ENCODE data around the gene CTIF.

CTIF gene

DNA sequence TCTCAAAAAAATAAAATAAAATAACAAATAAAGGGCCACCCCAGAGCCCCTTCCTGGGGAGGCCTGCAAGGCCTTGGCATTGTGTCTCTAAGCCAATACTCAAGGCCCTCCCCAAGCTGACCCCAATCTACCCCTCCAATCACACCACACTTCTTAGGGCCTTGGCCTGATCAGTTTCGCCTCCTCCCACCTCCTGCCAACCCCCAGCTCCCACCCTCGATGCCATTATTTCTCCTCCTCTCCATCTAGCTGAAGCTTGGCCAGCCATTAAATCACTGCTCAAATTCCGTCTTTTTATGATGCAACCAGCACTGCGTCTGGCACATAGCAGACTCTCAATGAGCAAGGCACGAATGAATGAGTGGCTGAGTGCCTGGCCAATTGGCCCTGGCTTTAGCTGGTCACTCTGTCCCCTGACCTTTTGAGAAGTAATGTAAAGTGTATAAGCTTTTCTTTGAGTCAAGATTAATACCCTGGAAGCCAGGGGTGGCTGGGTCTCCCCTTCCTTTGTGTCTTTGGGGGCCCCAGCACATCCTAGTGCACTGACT is 356.0 kb downstream of the CTIF start:
- DNase-seq = no peak

DNA sequence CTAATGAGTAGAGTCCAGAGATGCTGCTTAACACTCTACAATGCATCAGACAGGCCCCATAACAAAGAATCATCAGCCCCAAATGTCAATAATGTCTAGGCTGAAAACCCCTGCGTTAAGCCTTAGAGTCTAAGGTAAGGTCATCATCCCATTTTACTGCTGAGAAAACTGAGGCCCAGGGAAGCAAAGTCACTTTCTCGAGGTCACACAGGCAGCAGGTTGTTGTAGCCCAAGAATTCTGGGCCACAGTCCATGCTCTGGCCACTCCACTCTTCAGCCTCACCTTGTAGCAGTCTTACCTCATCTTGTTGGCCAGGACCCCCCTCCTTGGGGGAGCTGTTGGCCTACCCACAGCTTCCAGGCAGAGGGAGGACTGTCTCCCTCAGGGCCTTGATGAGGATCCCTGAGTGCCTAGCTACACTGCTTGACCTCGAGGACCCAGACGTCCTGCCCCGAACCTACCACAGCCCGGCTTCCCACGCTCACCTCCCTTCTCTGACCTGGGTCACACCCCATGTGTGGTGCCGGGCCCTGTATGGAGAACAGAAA is 357.6 kb downstream of the CTIF start:
- no peak for DNase-seq

DNA sequence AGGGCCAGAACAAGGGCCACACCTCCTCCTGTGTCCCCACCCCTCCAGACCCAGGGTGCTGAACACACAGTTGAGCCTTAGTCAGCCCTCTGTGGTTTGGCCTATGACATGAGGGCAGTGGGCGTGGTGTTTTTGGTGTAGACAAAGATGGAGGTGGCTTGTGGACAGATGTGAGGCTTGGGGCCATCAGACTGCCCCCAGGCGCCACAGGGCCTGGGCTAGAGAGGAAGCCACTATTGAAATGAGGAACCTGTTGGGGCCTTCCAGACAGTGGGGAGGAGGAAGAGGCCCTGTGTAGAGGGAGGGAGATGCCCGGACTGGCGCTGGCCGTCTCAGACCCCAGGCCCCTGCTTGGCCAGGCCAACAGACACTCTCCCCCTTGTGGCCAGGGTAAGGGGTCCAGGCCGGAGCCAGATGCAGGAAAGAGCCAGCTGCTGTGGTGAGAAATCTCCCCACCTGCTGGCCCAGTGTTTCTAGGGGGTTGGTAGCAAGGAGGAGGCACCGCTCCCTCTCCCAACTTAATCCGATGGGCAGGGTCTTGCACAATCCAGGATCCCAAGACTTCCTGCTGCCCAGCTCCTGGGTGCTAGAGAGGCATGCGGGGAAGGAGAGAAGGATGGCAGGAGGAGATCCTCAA is 358.2 kb downstream of the CTIF start:
- no peak for DNase-seq

DNA sequence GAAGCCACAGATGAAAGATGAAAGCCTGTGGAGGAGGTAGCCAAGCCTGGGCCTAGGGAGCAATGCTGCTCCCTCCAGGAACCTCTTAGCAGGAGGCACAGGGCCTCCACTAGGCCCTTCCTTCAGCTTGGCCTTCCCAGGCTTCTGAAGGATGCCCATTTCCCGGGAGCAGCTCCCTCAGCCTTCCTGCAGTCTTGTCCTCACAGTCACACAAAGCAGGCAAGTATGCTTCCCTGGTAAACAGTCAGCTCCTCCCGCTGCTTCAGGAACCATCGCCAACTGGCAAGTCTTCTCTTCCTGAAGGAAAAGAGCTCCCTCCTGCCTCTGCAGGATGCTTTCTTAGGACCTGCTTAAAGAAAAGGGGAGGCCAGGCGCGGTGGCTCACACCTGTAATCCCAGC is 358.7 kb downstream of the CTIF start:
- DNase-seq = no peak

DNA sequence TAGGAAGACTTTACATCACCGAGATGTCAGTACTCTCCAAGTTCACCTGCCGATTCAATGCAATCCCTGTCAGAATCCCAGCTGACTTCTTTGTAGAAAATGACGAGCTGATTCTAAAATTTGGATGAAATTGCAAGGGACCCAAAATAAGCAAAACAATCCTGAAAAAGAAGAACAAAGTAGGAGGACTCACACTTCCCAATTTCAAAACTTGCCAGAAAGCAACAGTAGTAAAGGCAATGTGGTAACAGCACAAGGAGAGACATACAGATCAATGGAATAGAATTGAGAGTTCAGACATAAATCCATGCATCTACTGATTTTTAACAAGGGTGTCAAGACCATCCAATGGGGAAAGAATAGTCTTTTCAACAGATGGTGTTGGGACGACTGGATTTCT is 359.7 kb downstream of the CTIF start:
- DNase-seq = no peak

GRCh38 chr18:48899558-48900174 is 360.8 kb downstream of the CTIF start:
- no peak for DNase-seq

GRCh38 chr18:48900469-48900868 is 361.6 kb downstream of the CTIF start:
- no peak for DNase-seq

DNA sequence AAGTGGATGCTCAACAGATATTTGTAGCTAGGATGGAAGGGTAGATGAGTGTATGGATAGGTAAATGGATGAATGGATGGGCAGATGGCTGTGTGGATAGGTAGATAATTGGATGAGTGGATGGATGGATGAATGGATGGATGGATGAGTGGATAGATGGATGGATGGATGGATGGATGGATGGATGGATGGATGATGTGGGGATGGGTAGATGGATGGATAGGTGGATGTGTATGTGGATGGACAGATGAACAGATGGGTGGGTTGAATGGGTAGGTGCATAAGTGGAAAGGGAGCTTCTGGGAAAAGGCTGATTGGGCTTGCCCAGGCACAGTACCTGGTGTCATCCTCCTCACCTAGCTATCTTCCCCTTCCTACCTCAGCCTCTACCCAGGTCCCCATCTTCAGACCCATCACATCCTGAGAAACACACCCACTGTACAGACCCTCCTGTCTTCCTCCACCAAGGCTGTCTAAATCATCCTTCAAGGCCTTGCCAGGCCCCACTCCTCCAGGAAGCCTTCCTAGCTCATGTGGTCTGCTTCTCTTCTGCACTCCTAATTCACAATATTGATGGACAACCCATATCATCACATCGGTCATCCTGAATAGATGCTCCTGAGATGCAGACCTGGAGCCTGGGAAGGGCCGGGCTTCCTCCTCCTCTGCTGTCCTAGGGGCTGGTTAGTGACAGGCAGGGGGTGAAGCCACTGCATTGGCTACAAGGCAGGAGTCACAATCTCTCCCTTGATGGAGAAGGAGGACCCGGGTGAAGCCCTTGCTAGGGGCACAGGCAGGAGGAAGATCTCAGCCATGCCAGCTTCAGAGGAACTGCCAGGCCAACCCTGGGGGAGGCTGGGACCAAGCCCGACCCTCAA is 362.6 kb downstream of the CTIF start:
- no peak for DNase-seq

- DNase-seq = no peak
These were observed 363.4 kb downstream of the CTIF start for GRCh38 chr18:48902023-48902855.

DNA sequence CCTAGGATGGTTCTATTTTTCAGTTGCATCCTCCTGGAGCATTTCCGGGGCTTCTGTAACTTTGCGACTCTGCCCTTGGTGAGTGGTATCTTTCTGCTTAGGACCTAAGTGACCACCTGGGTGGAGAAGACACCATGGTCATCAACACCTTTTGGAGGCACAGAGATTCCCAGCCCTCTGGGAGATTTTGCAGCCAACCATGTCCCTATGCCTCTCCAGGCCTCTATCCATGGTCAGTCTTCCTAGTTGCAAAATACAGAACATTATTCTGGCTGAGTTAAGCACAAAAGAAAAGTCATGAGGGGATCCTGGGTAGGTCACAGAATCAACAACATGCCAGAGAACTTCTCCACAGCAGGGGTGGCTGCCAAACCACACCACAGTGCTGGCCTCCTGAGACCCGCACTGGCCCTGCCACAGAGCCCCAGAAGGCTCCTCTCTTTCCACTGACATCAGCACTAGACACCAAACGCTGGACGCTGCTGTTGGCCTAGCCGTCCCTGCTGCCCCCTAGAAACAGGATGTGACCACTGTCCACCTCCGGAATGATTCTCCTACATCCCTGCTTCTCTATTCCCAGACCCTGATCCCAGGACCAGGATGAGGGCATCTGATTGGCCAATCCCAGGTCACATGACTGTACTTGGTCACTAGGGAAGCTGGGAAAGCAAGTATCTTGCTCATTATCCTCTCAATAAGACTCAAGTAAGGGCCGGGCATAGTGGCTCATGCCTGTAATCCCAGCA is 364.2 kb downstream of the CTIF start:
- no peak for DNase-seq

GRCh38 chr18:48904091-48904490 is 365.3 kb downstream of the CTIF start:
- DNase-seq = no peak

- no peak for DNase-seq
These were observed 366.1 kb downstream of the CTIF start for GRCh38 chr18:48904847-48905394.

DNA sequence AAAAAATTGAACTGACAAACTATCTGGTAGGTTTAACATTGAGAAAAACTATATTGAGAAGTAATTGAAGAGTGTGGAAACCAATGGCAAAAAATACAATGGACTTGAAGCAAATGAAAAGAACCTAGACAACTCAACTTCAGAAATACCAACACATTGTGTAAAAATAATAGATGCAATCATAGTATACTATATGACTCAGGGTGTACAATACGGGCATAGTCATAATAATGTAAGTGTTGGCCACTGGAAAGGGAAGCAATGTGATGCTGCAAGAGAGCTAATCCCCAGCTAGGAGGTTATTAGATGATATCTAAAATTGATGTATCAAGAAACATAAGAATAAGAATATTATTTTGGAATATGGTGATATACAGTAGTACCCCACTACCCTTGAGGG is 366.7 kb downstream of the CTIF start:
- no peak for DNase-seq

DNA sequence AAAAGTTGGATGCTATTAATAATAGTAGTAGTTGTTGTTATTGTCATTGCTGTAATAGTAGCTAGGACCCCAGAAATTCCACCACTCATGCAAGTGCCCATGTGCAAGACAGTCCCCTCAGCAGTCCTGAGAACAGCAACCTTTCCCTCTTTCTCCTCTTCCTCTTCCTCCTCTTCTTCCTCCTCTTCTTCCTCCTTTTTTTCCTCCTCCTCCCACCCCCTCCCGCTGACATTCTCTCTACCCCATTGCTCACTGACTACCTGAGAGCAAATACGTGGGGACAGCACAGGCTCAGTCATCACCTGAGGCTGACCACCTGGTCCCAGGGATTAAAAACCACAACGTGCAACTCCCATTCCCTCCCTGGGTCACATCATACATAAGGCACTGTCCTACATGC is 370.1 kb downstream of the CTIF start:
- no peak for DNase-seq

DNA sequence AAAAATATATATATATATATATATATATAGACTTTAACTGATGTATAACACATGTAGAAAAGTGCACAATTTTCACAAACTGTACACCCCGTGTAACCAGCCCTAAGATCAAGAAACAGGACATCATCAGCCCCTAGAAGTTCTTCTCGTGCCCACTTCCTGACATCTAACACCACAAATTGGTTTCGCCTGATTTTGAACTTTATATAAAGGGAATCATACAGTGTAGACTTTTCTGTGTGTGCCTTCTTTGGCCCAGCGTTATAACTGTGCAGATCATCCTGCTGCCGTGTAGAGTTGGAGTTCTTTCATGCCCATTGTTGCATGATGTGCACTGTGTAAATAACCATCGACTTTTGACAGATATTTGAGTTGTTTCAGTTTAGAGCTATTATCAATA is 370.9 kb downstream of the CTIF start:
- DNase-seq = no peak

DNA sequence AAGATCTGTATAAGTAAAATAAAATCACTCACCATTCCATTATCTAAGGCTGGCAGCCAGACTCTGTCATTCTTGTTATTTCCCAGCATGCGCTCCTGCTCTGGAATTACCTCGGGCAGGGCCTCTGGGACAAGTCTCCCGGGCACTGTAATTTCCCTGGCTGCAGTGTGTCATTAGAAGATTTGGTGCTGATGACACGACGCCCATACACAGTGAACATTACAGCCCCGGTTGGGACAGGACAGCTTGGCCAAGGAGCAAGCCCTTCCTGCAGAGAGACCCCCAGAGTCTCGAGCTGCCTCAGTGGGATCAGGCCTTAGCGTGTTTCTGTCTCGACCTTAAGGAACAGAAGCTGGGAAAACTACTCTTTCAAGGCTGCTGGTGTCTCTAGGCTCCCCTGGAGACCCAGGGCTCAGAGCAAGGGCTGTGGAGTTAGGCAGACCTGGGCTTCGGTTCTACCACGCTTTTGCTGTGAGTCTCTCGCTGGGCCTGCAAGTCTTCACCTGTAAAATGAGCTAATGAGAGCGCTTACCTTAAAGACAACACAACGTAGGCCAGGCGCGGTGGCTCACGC is 372.2 kb downstream of the CTIF start:
- no peak for DNase-seq

Data from activated CD4-positive, alpha-beta T cell treated with anti-CD3 and anti-CD28 coated beads, Interleukin-2, Interleukin-6, amounts not matched to agents 100 ng/mL and 50 ng/mL, durations not matched to agents 16 hours and 8 hours (primary cell).